Right lobe of liver (tissue), 6 donors: ENCODE data around the gene EPHB3. TPM values are rescaled to one million over a fixed set of nuclear protein-coding genes. Genes with fewer than 3 reads are reported as not detected.

Experiments used
- ATAC-seq, 4 donors: fragments of 200-7000 bp; cut with Tn5 transposase; one replicate each; pipeline ENCODE4 v1.9.1; 2020; ENCODE audit warnings: mild to moderate bottlenecking in 4 of 4, moderate library complexity in 4 of 4
- DNase-seq, 3 donors: peaks; one replicate each; pipeline ENCODE4 v3.0.0-alpha.2; 2020
- H3K27ac ChIP-seq, 3 donors: fragments of 200-600 bp; one replicate each; pipeline ENCODE4 v1.8.0; 2022
- H3K27me3 ChIP-seq, 2 donors: fragments of 200-600 bp; one replicate each; pipeline ENCODE4 v1.8.0; 2022
- H3K36me3 ChIP-seq, 4 donors: fragments of 200-600 bp; sonication (generic) in 1 of 4; one replicate each; pipeline versions ENCODE4 v1.5.1 to v1.8.0; 2017 to 2022; ENCODE audit warnings: control low read depth in 1 of 4
- H3K4me1 ChIP-seq, 4 donors: fragments of 200-600 bp; sonication (generic) in 1 of 4; one replicate each; pipeline versions ENCODE4 v1.5.1 to v1.8.0; 2017 to 2022; ENCODE audit warnings: control low read depth in 1 of 4
- H3K4me3 ChIP-seq, 3 donors: fragments of 200-600 bp; one replicate each; pipeline ENCODE4 v1.8.0; 2022
- H3K9me3 ChIP-seq, 4 donors: fragments of 200-600 bp; sonication (generic) in 1 of 4; one replicate each; pipeline versions ENCODE4 v1.5.1 to v1.8.0; 2017 to 2022; ENCODE audit warnings: control low read depth in 1 of 4
- POLR2A ChIP-seq: fragments of 450-650 bp; IDR thresholded peaks from one replicate; pipeline ENCODE4 v1.6.1; 2017; ENCODE audit warnings: antibody characterized with exemption, mild to moderate bottlenecking
- whole genome bisulfite sequencing: methylation state at CpG from one replicate; pipeline ENCODE4 v1.1.6; 2018; ENCODE audit warnings: low coverage, low lambda C conversion rate; ENCODE audit not compliant: insufficient coverage; ENCODE audit errors: missing lambda C conversion rate; 5-methylcytosine and 5-hydroxymethylcytosine counted together
- intact Hi-C, 2 donors: fragments of 100-400 bp; cut with DNase I; formaldehyde crosslinking; loops; one replicate each; pipeline versions ENCODE4 v1.11.2 to v1.14.1; 2022
- total RNA-seq, 6 experiments: library from RNA; depleted of rRNA in 2 of 6; stranded (reverse); fragments of >200 nt in 2 of 6; fragmentation: NEBNext Ultra II Directional in 3 of 6; extraction: Animal tissue kit (Norgen Biotek cat#: 25700) in 3 of 6; gene quantifications; one replicate each; pipeline versions ENCODE4 v1.1.0 to v1.2.4, GENCODE V29; 2016 to 2023
- TF ChIP-seq, protein P1 (sequence below), 4 donors: fragments of 200-600 bp in 3 of 4; fragments of 450-650 bp in 1 of 4; IDR thresholded peaks; one replicate each; pipeline versions ENCODE4 v1.5.1 to v1.8.0; 2016 to 2022; ENCODE audit warnings: antibody characterized with exemption in 4 of 4, mild to moderate bottlenecking in 2 of 4
- donor health status: DM: no; HTN: yes; CAD: no.
- donor health status: DM: no; HTN: no; CAD: no.
- donor health status: DM: no; HTN: no; CAD: no.
- donor health status: DM: no; HTN: yes; CAD: no.
- donor health status: DM: no; HTN: yes; CAD: no.

EPHB3 gene
- total RNA-seq, 6 experiments from 2014 or later, result 0.12 to 0.71 (median 0.37) TPM

DNA sequence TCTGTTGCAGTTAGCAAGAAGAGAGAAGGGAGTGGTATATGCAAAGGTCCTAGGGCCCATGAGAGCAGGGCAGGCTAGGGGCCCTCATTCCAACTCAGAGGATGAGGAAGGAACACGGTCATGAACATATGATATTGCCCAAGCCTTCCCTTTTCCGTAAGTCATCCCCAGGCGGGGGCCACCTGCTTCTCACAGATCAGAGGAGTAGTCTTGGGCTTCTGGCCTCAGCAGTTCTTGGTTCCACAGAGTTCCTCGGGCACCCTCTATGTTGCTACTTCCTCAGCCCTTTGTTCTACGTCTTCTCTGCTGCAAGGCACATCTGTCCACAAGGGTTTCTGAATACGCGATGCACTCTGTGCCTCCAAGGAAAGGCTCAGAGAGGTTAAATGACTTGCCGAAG lies 25.3 kb downstream of the EPHB3 start:
- Histone ChIP-seq H3K4me3 (no peak overlapping the region), H3K27me3 (no peaks in the 10 kb centered on the region), H3K4me1 (peaks cover 0 to 12% (median 3%) of the 10 kb centered on the region in 4 donors), H3K27ac (no peak overlapping the region), H3K36me3 (no peaks in the 10 kb centered on the region), H3K9me3 (no peaks in the 10 kb centered on the region)
- intact Hi-C loops, result no loop called here
- no peak for DNase-seq
- 56% methylated on average over 4 of the region's 8 CpGs for WGBS
- TF ChIP-seq POLR2A, result no peak
- TF ChIP-seq, protein P1, sequence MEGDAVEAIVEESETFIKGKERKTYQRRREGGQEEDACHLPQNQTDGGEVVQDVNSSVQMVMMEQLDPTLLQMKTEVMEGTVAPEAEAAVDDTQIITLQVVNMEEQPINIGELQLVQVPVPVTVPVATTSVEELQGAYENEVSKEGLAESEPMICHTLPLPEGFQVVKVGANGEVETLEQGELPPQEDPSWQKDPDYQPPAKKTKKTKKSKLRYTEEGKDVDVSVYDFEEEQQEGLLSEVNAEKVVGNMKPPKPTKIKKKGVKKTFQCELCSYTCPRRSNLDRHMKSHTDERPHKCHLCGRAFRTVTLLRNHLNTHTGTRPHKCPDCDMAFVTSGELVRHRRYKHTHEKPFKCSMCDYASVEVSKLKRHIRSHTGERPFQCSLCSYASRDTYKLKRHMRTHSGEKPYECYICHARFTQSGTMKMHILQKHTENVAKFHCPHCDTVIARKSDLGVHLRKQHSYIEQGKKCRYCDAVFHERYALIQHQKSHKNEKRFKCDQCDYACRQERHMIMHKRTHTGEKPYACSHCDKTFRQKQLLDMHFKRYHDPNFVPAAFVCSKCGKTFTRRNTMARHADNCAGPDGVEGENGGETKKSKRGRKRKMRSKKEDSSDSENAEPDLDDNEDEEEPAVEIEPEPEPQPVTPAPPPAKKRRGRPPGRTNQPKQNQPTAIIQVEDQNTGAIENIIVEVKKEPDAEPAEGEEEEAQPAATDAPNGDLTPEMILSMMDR (IDR thresholded peaks at IDR 0.05), result no peak
- ATAC-seq, result no peak

DNA sequence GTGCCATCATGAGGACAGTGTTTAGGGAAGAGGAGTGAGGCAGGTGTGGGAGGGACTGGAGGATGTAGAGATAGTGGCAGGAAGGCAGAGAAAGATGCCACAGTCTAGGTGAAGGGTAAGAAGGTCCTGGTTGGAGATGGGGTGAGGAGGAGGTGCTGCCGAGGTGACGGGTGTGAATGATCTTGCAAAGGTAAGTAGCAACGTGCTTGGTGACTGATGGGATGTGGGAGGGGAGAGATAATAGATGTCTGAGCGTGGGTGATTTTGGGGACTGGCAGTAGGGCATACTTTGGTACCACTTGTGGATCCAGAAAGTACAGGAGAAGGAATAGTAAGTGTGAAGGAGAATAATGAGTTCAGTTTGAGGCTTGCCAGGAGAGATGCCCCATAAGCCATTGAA lies 27.2 kb downstream of the EPHB3 start:
- ATAC-seq (no peak), DNase-seq (peak in 1 of 3 donors; percentile 12)
- Histone ChIP-seq H3K9me3 (no peaks in the 10 kb centered on the region), H3K27ac (no peak overlapping the region), H3K27me3 (no peaks in the 10 kb centered on the region), H3K4me3 (no peak overlapping the region), H3K4me1 (no peaks in the 10 kb centered on the region), H3K36me3 (no peaks in the 10 kb centered on the region)
- 63% methylated on average over 4 of the region's 4 CpGs for WGBS
- TF ChIP-seq, protein P1 (IDR thresholded peaks at IDR 0.05), result no peak
- no peak for TF ChIP-seq POLR2A
- intact Hi-C loops, result no loop called here

DNA sequence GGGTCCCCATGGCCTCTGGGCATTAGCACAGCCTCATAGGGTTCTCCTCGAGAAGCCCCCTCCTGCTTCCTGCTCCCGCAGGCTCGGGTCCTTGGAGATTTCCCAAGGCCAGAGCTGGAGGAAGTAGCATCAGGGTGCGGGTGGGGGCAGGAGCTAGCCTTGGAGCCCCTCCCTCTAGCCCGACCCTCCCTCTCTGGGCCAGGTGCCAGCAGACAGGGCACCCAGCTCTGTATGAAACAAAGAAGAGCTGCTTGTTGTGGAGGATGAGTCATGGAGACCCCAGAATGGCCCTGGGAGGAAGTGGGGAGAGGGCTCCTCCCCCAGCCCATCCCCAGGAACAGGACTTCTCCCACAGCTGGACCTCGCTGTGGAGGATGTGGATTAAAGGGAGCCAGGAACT lies 29.2 kb downstream of the EPHB3 start:
- Histone ChIP-seq H3K4me1 (no peaks in the 10 kb centered on the region), H3K4me3 (no peak overlapping the region), H3K9me3 (no peaks in the 10 kb centered on the region), H3K27ac (no peak overlapping the region), H3K27me3 (no peaks in the 10 kb centered on the region), H3K36me3 (no peaks in the 10 kb centered on the region)
- TF ChIP-seq, protein P1 (IDR thresholded peaks at IDR 0.05), result no peak
- no peak for TF ChIP-seq POLR2A
- ATAC-seq, result no peak
- intact Hi-C loops, result no loop called here
- no peak for DNase-seq
- WGBS, result 40% methylated on average over 3 of the region's 6 CpGs

DNA sequence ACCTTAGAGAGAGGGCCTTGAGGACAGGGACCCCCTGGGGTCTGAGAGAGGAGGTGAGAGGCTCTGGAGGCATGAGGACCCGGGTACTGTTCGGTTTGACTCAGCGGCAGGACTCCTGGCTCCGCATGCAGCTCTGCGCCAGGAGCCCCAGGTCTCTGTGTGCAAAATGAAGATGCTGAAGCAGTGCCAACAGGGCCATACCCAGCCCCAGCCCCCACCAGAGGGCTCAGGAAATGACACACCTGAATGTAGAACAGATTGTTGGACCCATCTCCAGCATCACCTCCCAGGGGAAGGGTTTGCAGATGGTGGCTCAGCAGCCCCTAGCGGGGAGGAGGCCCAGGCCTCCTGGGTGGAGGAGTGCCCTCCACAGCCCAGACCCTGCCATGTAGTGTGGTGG lies 30.2 kb downstream of the EPHB3 start:
- Histone ChIP-seq H3K27me3 (no peaks in the 10 kb centered on the region), H3K9me3 (no peaks in the 10 kb centered on the region), H3K27ac (no peak overlapping the region), H3K4me3 (no peak overlapping the region), H3K36me3 (no peaks in the 10 kb centered on the region), H3K4me1 (no peaks in the 10 kb centered on the region)
- DNase-seq (no peak), ATAC-seq (no peak)
- TF ChIP-seq, protein P1 (IDR thresholded peaks at IDR 0.05), result no peak
- TF ChIP-seq POLR2A, result no peak
- no CpG with 5 or more reads among the region's 6 CpGs for WGBS
- intact Hi-C loops, result no loop called here
